SK-N-SH (cell line): ENCODE measurements around the gene AGBL4.

ENCODE experiments used
- CHD2 ChIP-seq: fragments of 150-350 bp; IDR thresholded peaks from 2 replicates; pipeline ENCODE4 v1.6.1; 2018; ENCODE audit warnings: low read length; ENCODE audit not compliant: partially characterized antibody
- ELF1 ChIP-seq: IDR thresholded peaks from 2 replicates; pipeline ENCODE4 v1.4.0; 2012
- EZH2phosphoT487 ChIP-seq: fragments of 200-600 bp; sonication (generic); IDR thresholded peaks from 2 replicates; pipeline ENCODE4 v1.6.1; 2017; ENCODE audit warnings: low read depth, mixed run types, mild to moderate bottlenecking, antibody characterized with exemption, moderate library complexity, borderline replicate concordance
- FOXM1 ChIP-seq: IDR thresholded peaks from 2 replicates; pipeline ENCODE4 v1.4.0; 2012; ENCODE audit warnings: low read depth, mild to moderate bottlenecking
- JUND ChIP-seq: IDR thresholded peaks from 2 replicates; pipeline ENCODE4 v1.4.0; 2012
- MXI1 ChIP-seq: IDR thresholded peaks from 2 replicates; pipeline ENCODE4 v1.6.1; 2012; ENCODE audit warnings: mild to moderate bottlenecking, low read depth, low read length, improper control_type of control experiment
- POLR2AphosphoS5 ChIP-seq: IDR thresholded peaks from 2 replicates; pipeline ENCODE4 v1.6.1; 2012; ENCODE audit warnings: low read depth, low read length
- SMC3 ChIP-seq: IDR thresholded peaks from 2 replicates; pipeline ENCODE4 v1.6.1; 2012; ENCODE audit warnings: low read depth, low read length, improper control_type of control experiment
- TAF1 ChIP-seq: IDR thresholded peaks from 2 replicates; pipeline ENCODE4 v1.6.1; 2012; ENCODE audit warnings: low read depth, mild to moderate bottlenecking, low read length, moderate library complexity, borderline replicate concordance
- TEAD4 ChIP-seq: IDR thresholded peaks from 2 replicates; pipeline ENCODE4 v1.4.0; 2012; ENCODE audit warnings: mild to moderate bottlenecking, borderline replicate concordance; ENCODE audit not compliant: insufficient read depth
- TF ChIP-seq, protein P1 (sequence below): fragments of 200-600 bp; sonication (generic); IDR thresholded peaks from 2 replicates; pipeline ENCODE4 v1.6.1; 2017; ENCODE audit warnings: antibody characterized with exemption, mild to moderate bottlenecking, moderate library complexity
- TF ChIP-seq, protein P2 (sequence below): IDR thresholded peaks from 2 replicates; pipeline ENCODE4 v1.6.1; 2012; ENCODE audit warnings: mild to moderate bottlenecking, low read depth, low read length, moderate library complexity
- TF ChIP-seq, protein P3 (sequence below): IDR thresholded peaks from 2 replicates; pipeline ENCODE4 v1.4.0; 2012; ENCODE audit warnings: low read depth
- TF ChIP-seq, protein P4 (sequence below): IDR thresholded peaks from 2 replicates; pipeline ENCODE4; 2012

DNA sequence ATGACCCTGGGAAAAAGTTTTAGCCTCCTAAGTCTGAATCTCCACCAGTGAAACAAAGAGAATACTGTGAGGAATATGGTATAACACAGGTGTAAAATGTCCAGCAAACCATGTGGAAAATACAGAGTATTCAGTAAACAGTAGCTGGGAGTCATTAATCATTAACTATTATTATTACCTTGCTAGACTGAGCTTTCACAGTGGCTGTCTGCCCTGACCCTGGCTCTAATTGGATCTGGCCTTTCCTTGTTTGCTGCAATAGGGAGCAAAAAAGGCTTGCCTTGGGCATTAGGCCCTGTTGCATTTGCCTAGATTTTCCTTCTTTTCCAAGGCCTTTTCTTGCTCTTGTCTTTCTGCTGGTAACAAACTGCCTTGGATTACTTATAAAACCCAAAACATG lies 1068.0 kb downstream of the AGBL4 start:
- TF ChIP-seq POLR2AphosphoS5 (no peak), ELF1 (no peak), EZH2phosphoT487 (no peak), TEAD4 (no peak), MXI1 (no peak), FOXM1 (no peak), SMC3 (no peak), CHD2 (no peak), TAF1 (no peak), JUND (no peak)
- TF ChIP-seq, protein P1, sequence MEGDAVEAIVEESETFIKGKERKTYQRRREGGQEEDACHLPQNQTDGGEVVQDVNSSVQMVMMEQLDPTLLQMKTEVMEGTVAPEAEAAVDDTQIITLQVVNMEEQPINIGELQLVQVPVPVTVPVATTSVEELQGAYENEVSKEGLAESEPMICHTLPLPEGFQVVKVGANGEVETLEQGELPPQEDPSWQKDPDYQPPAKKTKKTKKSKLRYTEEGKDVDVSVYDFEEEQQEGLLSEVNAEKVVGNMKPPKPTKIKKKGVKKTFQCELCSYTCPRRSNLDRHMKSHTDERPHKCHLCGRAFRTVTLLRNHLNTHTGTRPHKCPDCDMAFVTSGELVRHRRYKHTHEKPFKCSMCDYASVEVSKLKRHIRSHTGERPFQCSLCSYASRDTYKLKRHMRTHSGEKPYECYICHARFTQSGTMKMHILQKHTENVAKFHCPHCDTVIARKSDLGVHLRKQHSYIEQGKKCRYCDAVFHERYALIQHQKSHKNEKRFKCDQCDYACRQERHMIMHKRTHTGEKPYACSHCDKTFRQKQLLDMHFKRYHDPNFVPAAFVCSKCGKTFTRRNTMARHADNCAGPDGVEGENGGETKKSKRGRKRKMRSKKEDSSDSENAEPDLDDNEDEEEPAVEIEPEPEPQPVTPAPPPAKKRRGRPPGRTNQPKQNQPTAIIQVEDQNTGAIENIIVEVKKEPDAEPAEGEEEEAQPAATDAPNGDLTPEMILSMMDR = no peak
- TF ChIP-seq, protein P2, sequence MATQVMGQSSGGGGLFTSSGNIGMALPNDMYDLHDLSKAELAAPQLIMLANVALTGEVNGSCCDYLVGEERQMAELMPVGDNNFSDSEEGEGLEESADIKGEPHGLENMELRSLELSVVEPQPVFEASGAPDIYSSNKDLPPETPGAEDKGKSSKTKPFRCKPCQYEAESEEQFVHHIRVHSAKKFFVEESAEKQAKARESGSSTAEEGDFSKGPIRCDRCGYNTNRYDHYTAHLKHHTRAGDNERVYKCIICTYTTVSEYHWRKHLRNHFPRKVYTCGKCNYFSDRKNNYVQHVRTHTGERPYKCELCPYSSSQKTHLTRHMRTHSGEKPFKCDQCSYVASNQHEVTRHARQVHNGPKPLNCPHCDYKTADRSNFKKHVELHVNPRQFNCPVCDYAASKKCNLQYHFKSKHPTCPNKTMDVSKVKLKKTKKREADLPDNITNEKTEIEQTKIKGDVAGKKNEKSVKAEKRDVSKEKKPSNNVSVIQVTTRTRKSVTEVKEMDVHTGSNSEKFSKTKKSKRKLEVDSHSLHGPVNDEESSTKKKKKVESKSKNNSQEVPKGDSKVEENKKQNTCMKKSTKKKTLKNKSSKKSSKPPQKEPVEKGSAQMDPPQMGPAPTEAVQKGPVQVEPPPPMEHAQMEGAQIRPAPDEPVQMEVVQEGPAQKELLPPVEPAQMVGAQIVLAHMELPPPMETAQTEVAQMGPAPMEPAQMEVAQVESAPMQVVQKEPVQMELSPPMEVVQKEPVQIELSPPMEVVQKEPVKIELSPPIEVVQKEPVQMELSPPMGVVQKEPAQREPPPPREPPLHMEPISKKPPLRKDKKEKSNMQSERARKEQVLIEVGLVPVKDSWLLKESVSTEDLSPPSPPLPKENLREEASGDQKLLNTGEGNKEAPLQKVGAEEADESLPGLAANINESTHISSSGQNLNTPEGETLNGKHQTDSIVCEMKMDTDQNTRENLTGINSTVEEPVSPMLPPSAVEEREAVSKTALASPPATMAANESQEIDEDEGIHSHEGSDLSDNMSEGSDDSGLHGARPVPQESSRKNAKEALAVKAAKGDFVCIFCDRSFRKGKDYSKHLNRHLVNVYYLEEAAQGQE = no peak
- TF ChIP-seq, protein P3, sequence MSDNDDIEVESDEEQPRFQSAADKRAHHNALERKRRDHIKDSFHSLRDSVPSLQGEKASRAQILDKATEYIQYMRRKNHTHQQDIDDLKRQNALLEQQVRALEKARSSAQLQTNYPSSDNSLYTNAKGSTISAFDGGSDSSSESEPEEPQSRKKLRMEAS = no peak
- TF ChIP-seq, protein P4, sequence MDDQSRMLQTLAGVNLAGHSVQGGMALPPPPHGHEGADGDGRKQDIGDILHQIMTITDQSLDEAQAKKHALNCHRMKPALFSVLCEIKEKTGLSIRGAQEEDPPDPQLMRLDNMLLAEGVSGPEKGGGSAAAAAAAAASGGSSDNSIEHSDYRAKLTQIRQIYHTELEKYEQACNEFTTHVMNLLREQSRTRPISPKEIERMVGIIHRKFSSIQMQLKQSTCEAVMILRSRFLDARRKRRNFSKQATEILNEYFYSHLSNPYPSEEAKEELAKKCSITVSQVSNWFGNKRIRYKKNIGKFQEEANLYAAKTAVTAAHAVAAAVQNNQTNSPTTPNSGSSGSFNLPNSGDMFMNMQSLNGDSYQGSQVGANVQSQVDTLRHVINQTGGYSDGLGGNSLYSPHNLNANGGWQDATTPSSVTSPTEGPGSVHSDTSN = no peak
